Panc1 (cell line): ENCODE results near the gene DNAJC12.

Experiments used
- POLR2AphosphoS5 ChIP-seq: IDR thresholded peaks from 2 replicates; pipeline ENCODE4 v1.6.1; 2012; ENCODE audit warnings: mild to moderate bottlenecking, low read depth, low read length, moderate library complexity
- SIN3A ChIP-seq: IDR thresholded peaks from 2 replicates; pipeline ENCODE4 v1.6.1; 2012; ENCODE audit warnings: low read depth, mild to moderate bottlenecking, low read length, moderate library complexity, borderline replicate concordance; ENCODE audit not compliant: insufficient read depth
- TCF7L2 ChIP-seq: IDR thresholded peaks from 2 replicates; pipeline ENCODE4 v1.6.1; 2011; ENCODE audit warnings: mild to moderate bottlenecking, low read depth, low read length, inconsistent platforms
- TF ChIP-seq, protein P1 (sequence below): fragments of 450-650 bp; IDR thresholded peaks from 2 replicates; pipeline ENCODE4 v1.5.1; 2017; ENCODE audit warnings: mild to moderate bottlenecking

DNA sequence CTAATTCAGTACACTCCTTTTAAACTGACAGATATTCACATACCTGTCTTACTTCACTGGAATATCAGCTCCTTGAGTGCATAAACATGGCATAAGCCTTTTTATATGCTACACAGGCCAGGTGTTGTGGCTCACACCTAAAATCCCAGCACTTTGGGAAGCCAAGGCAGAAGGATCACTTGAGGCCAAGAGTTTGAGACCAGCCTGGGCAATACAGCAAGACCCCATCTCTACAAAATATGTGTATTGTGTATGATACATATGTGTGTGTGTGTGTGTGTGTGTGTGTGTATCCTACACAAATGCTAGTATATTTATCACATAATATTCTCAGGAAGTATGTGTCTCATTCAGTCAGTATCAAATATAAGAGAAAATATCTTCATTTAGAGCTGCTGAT, 45.3 kb downstream of the DNAJC12 start:
- TF ChIP-seq SIN3A (no peak), POLR2AphosphoS5 (no peak), TCF7L2 (no peak)
- TF ChIP-seq, protein P1, sequence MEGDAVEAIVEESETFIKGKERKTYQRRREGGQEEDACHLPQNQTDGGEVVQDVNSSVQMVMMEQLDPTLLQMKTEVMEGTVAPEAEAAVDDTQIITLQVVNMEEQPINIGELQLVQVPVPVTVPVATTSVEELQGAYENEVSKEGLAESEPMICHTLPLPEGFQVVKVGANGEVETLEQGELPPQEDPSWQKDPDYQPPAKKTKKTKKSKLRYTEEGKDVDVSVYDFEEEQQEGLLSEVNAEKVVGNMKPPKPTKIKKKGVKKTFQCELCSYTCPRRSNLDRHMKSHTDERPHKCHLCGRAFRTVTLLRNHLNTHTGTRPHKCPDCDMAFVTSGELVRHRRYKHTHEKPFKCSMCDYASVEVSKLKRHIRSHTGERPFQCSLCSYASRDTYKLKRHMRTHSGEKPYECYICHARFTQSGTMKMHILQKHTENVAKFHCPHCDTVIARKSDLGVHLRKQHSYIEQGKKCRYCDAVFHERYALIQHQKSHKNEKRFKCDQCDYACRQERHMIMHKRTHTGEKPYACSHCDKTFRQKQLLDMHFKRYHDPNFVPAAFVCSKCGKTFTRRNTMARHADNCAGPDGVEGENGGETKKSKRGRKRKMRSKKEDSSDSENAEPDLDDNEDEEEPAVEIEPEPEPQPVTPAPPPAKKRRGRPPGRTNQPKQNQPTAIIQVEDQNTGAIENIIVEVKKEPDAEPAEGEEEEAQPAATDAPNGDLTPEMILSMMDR = no peak
